SK-N-SH treated with all-trans-retinoic acid at 6 μM for 48 hours (cell line): ENCODE results near the gene SPECC1L.

Experiments
- ATAC-seq: fragments of 200-7000 bp; cut with Tn5 transposase; 3 replicates; pipeline ENCODE4 v1.9.1; 2020; ENCODE audit warnings: mild to moderate bottlenecking, moderate library complexity
- ARNTL ChIP-seq: fragments of 450-650 bp; formaldehyde crosslinking; IDR thresholded peaks from 2 replicates; pipeline ENCODE4 v1.5.0; 2020; ENCODE audit warnings: low read depth, mild to moderate bottlenecking, moderate library complexity, borderline replicate concordance
- BACH2 ChIP-seq: fragments of 250-450 bp; sonication (Bioruptor Pico); IDR thresholded peaks from 2 replicates; pipeline ENCODE4 v1.9.0; 2021; ENCODE audit warnings: mild to moderate bottlenecking, borderline replicate concordance
- CSDC2 ChIP-seq: fragments of 250-450 bp; sonication (Bioruptor Pico); IDR thresholded peaks from 2 replicates; pipeline ENCODE4 v1.5.0; 2020; ENCODE audit warnings: mild to moderate bottlenecking, moderate library complexity
- GLIS3 ChIP-seq: fragments of 250-450 bp; sonication (Bioruptor Pico); IDR thresholded peaks from 2 replicates; pipeline ENCODE4 v1.5.0; 2020; ENCODE audit warnings: mild to moderate bottlenecking, moderate library complexity
- ISL1 ChIP-seq: fragments of 250-450 bp; sonication (Bioruptor Pico); IDR thresholded peaks from 2 replicates; pipeline ENCODE4 v2.1.2; 2022; ENCODE audit warnings: mild to moderate bottlenecking, moderate library complexity
- OSR1 ChIP-seq: fragments of 250-450 bp; sonication (Bioruptor Pico); IDR thresholded peaks from 2 replicates; pipeline ENCODE4 v1.8.0; 2022; ENCODE audit warnings: moderate library complexity, mild to moderate bottlenecking, inconsistent platforms
- PPARA ChIP-seq: fragments of 250-450 bp; sonication (Bioruptor Pico); IDR thresholded peaks from 2 replicates; pipeline ENCODE4 v1.5.0; 2020; ENCODE audit warnings: mild to moderate bottlenecking, borderline replicate concordance
- RARB ChIP-seq: fragments of 250-450 bp; sonication (Bioruptor Pico); IDR thresholded peaks from 2 replicates; pipeline ENCODE4 v1.8.0; 2021; ENCODE audit warnings: mild to moderate bottlenecking, moderate library complexity
- SNAI2 ChIP-seq: fragments of 250-450 bp; sonication (Bioruptor Pico); IDR thresholded peaks from 2 replicates; pipeline ENCODE4 v1.5.0; 2020; ENCODE audit warnings: mild to moderate bottlenecking, moderate library complexity
- TCF4 ChIP-seq: fragments of 250-450 bp; sonication (Bioruptor Pico); IDR thresholded peaks from 2 replicates; pipeline ENCODE4 v1.8.0; 2021; ENCODE audit warnings: mild to moderate bottlenecking, moderate library complexity, borderline replicate concordance
- TOX ChIP-seq: fragments of 250-450 bp; sonication (Bioruptor Pico); IDR thresholded peaks from 2 replicates; pipeline ENCODE4 v1.8.0; 2021; ENCODE audit warnings: mild to moderate bottlenecking, moderate library complexity, borderline replicate concordance
- ZC3H10 ChIP-seq: fragments of 250-450 bp; sonication (Bioruptor Pico); IDR thresholded peaks from 2 replicates; pipeline ENCODE4 v1.5.1; 2021; ENCODE audit warnings: mild to moderate bottlenecking, moderate library complexity
- ZFP3 ChIP-seq: fragments of 250-450 bp; sonication (Bioruptor Pico); IDR thresholded peaks from 2 replicates; pipeline ENCODE4 v1.5.0; 2020; ENCODE audit warnings: mild to moderate bottlenecking, moderate library complexity
- ZFP30 ChIP-seq: fragments of 450-650 bp; formaldehyde crosslinking; IDR thresholded peaks from 2 replicates; pipeline ENCODE4 v1.5.0; 2022; ENCODE audit warnings: mild to moderate bottlenecking, moderate library complexity
- ZNF565 ChIP-seq: fragments of 450-650 bp; formaldehyde crosslinking; conservative IDR thresholded peaks from 2 replicates; pipeline ENCODE4 v1.5.0; 2020; ENCODE audit warnings: low read depth, mild to moderate bottlenecking, moderate library complexity
- ZNF70 ChIP-seq: fragments of 450-650 bp; formaldehyde crosslinking; IDR thresholded peaks from 2 replicates; pipeline ENCODE4 v1.5.0; 2020; ENCODE audit warnings: mild to moderate bottlenecking, moderate library complexity
- ZNF8 ChIP-seq: fragments of 450-650 bp; formaldehyde crosslinking; IDR thresholded peaks from 2 replicates; pipeline ENCODE4 v1.5.0; 2020; ENCODE audit warnings: mild to moderate bottlenecking, moderate library complexity
- TF ChIP-seq, protein P1 (sequence below): fragments of 250-450 bp; sonication (Bioruptor Pico); IDR thresholded peaks from 2 replicates; pipeline ENCODE4 v1.5.1; 2020; ENCODE audit warnings: low read depth, mild to moderate bottlenecking, moderate library complexity
- TF ChIP-seq, protein P2 (sequence below): fragments of 250-450 bp; sonication (Bioruptor Pico); IDR thresholded peaks from 2 replicates; pipeline ENCODE4 v1.8.0; 2020; ENCODE audit warnings: mild to moderate bottlenecking, moderate library complexity, borderline replicate concordance
- TF ChIP-seq, protein P3 (sequence below): fragments of 250-450 bp; sonication (Bioruptor Pico); IDR thresholded peaks from 2 replicates; pipeline ENCODE4 v1.8.0; 2021; ENCODE audit warnings: low read depth, mild to moderate bottlenecking, moderate library complexity, borderline replicate concordance
- TF ChIP-seq, protein P4 (sequence below): fragments of 250-450 bp; sonication (Bioruptor Pico); IDR thresholded peaks from 2 replicates; pipeline ENCODE4 v1.5.1; 2021; ENCODE audit warnings: mild to moderate bottlenecking, moderate library complexity

Gene SPECC1L

DNA sequence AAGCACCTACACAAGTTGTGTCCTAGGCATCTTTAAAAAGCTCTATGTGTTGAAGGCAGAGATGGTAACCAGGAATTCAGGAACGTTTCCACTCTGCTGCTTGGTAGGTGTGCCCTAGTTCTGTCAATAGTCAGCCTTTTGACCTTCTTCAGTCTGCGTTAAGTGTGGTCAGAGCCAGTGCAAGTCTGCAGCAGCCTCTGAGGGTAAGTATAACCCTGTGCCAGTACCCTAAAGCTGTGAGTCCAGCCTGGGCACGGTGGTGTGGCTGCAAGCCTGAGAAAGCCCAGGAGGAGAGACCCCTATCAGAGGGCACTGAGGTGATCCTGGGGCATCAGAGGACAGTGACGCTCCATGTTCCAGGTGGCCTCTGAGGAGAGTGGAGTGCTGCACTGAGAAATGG lies 80.0 kb downstream of the SPECC1L start:
- ATAC-seq, result no peak
- TF ChIP-seq, protein P1, sequence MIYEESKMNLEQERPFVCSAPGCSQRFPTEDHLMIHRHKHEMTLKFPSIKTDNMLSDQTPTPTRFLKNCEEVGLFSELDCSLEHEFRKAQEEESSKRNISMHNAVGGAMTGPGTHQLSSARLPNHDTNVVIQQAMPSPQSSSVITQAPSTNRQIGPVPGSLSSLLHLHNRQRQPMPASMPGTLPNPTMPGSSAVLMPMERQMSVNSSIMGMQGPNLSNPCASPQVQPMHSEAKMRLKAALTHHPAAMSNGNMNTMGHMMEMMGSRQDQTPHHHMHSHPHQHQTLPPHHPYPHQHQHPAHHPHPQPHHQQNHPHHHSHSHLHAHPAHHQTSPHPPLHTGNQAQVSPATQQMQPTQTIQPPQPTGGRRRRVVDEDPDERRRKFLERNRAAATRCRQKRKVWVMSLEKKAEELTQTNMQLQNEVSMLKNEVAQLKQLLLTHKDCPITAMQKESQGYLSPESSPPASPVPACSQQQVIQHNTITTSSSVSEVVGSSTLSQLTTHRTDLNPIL, result no peak
- TF ChIP-seq, protein P2, sequence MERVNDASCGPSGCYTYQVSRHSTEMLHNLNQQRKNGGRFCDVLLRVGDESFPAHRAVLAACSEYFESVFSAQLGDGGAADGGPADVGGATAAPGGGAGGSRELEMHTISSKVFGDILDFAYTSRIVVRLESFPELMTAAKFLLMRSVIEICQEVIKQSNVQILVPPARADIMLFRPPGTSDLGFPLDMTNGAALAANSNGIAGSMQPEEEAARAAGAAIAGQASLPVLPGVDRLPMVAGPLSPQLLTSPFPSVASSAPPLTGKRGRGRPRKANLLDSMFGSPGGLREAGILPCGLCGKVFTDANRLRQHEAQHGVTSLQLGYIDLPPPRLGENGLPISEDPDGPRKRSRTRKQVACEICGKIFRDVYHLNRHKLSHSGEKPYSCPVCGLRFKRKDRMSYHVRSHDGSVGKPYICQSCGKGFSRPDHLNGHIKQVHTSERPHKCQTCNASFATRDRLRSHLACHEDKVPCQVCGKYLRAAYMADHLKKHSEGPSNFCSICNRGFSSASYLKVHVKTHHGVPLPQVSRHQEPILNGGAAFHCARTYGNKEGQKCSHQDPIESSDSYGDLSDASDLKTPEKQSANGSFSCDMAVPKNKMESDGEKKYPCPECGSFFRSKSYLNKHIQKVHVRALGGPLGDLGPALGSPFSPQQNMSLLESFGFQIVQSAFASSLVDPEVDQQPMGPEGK, result no peak

DNA sequence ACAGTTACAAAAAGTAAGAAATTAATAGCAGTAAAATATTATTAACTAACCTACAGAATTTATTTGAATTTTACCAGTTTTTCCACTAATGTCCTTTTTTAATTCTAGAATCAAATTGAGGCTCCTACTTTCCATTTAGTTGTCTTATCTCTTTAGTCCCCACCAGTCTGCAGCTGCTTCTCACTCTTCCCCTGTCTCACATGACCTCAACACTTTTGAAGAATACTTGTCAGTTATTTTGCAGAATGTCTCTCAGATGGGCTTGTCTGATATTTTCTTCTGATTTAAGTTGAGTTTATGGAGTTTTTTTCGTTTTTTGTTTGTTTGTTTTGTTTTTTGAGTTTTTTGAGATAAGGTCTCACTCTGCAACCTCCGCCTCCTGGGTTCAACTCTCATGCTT lies 82.5 kb downstream of the SPECC1L start:
- ATAC-seq, result no peak
- TF ChIP-seq ARNTL (CRISPR knock-in tag), result no peak
- TF ChIP-seq CSDC2 (CRISPR knock-in tag), result no peak
- TF ChIP-seq ZNF565 (CRISPR knock-in tag), result no peak
- no peak for TF ChIP-seq ZC3H10 (CRISPR knock-in tag)
- TF ChIP-seq ISL1 (CRISPR knock-in tag), result no peak
- TF ChIP-seq ZFP3 (CRISPR knock-in tag), result no peak
- TF ChIP-seq GLIS3 (CRISPR knock-in tag), result no peak
- TF ChIP-seq, protein P2, result no peak
- no peak for TF ChIP-seq SNAI2
- TF ChIP-seq RARB (CRISPR knock-in tag), result no peak
- TF ChIP-seq ZNF8, result no peak
- no peak for TF ChIP-seq OSR1 (CRISPR knock-in tag)
- no peak for TF ChIP-seq ZFP30 (CRISPR knock-in tag)
- TF ChIP-seq BACH2 (CRISPR knock-in tag), result no peak
- TF ChIP-seq ZNF70 (CRISPR knock-in tag), result no peak
- TF ChIP-seq, protein P3, sequence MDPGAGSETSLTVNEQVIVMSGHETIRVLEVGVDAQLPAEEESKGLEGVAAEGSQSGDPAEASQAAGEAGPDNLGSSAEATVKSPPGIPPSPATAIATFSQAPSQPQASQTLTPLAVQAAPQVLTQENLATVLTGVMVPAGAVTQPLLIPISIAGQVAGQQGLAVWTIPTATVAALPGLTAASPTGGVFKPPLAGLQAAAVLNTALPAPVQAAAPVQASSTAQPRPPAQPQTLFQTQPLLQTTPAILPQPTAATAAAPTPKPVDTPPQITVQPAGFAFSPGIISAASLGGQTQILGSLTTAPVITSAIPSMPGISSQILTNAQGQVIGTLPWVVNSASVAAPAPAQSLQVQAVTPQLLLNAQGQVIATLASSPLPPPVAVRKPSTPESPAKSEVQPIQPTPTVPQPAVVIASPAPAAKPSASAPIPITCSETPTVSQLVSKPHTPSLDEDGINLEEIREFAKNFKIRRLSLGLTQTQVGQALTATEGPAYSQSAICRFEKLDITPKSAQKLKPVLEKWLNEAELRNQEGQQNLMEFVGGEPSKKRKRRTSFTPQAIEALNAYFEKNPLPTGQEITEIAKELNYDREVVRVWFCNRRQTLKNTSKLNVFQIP (CRISPR knock-in tag), result no peak

DNA sequence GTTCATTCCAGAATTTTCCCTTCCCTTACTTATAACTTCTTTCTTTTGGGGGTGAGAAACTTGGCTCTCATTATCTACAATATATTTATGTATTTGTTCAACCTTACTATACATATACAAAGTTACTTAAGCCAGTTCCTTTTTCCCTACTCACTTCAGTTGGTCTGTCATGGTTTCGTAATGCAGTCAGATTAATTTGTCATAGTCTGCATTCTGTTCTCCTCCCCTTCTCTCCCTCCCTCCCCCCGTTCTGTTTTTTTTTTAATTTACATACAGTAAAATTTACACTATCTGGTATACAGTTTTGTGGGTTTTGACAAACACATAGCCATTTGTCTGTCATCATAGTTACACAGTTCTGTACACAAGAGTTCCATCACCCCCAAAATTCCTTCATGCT lies 84.9 kb downstream of the SPECC1L start:
- no peak for ATAC-seq
- TF ChIP-seq BACH2 (CRISPR knock-in tag), result no peak
- TF ChIP-seq, protein P1, result no peak
- no peak for TF ChIP-seq OSR1 (CRISPR knock-in tag)
- no peak for TF ChIP-seq RARB (CRISPR knock-in tag)
- TF ChIP-seq PPARA, result no peak
- TF ChIP-seq, protein P4, sequence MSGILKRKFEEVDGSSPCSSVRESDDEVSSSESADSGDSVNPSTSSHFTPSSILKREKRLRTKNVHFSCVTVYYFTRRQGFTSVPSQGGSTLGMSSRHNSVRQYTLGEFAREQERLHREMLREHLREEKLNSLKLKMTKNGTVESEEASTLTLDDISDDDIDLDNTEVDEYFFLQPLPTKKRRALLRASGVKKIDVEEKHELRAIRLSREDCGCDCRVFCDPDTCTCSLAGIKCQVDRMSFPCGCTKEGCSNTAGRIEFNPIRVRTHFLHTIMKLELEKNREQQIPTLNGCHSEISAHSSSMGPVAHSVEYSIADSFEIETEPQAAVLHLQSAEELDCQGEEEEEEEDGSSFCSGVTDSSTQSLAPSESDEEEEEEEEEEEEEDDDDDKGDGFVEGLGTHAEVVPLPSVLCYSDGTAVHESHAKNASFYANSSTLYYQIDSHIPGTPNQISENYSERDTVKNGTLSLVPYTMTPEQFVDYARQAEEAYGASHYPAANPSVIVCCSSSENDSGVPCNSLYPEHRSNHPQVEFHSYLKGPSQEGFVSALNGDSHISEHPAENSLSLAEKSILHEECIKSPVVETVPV (CRISPR knock-in tag), result no peak
- TF ChIP-seq, protein P3 (CRISPR knock-in tag), result no peak
- no peak for TF ChIP-seq ZFP30 (CRISPR knock-in tag)
- no peak for TF ChIP-seq ISL1 (CRISPR knock-in tag)
- no peak for TF ChIP-seq SNAI2
- TF ChIP-seq TOX (CRISPR knock-in tag), result no peak
- no peak for TF ChIP-seq GLIS3 (CRISPR knock-in tag)
- TF ChIP-seq, protein P2, result no peak
- TF ChIP-seq TCF4 (CRISPR knock-in tag), result no peak
- TF ChIP-seq ZC3H10 (CRISPR knock-in tag), result no peak
- no peak for TF ChIP-seq ZNF8
